ENCODE results near the gene KDM5B. TPM values are rescaled to one million over a fixed set of nuclear protein-coding genes. Genes with fewer than 3 reads are reported as not detected.
A peak's percentile ranks its signal among the peaks of the same experiment; 100 is the strongest.

Gene KDM5B
- total and polyA plus RNA-seq, 9 of the 15 experiments (the other 6 are each of a cell fraction or from before 2014, with no cell fraction given) = 15.4 to 90.6 (median 57.1) TPM

- TF ChIP-seq XRCC3 (IDR thresholded peaks at IDR 0.05) (no peak), ZNF830 (CRISPR knock-in tag; IDR thresholded peaks at IDR 0.05) (0 out of 2 replicates have a peak, but pooled peaks have one; percentile 32), ZNF384 (IDR thresholded peaks at IDR 0.05; ENCODE audit: low read depth, low read length) (no peak), LEF1 (IDR thresholded peaks at IDR 0.05) (no peak; the same call in 1 of the 2 replicates), HNRNPH1 (optimal IDR thresholded peaks at IDR 0.05; ENCODE audit: low read depth, low read length) (no peak), CHD2 (IDR thresholded peaks at IDR 0.05; ENCODE audit: low read depth, low read length) (no peak), ZBTB12 (CRISPR knock-in tag; IDR thresholded peaks at IDR 0.05) (peak; percentile 71), HMBOX1 (IDR thresholded peaks at IDR 0.05) (peak; percentile 67; the same call in 1 of the 2 replicates), STAT6 (CRISPR knock-in tag; IDR thresholded peaks at IDR 0.05) (no peak), SMARCB1 (IDR thresholded peaks at IDR 0.05; ENCODE audit: insufficient read length, low read depth) (no peak), SMAD1 (IDR thresholded peaks at IDR 0.05; ENCODE audit: low read depth, low read length, partially characterized antibody) (no peak), TBP (optimal IDR thresholded peaks at IDR 0.05; ENCODE audit: low read depth, low read length) (peak; percentile 13), ZFP1 (CRISPR knock-in tag; IDR thresholded peaks at IDR 0.05) (no peak), ZNF282 (CRISPR knock-in tag; IDR thresholded peaks at IDR 0.05) (no peak), SPI1 (IDR thresholded peaks at IDR 0.05; ENCODE audit: borderline replicate concordance, low read depth, low read length) (no peak), ZNF280A (IDR thresholded peaks at IDR 0.05; ENCODE audit: low read depth, partially characterized antibody) (no peak), FOXJ2 (tag; IDR thresholded peaks at IDR 0.05) (0 out of 2 replicates have a peak, but pooled peaks have one; percentile 51), RB1 (IDR thresholded peaks at IDR 0.05; ENCODE audit: low read depth) (no peak), CBX2 (IDR thresholded peaks at IDR 0.05; ENCODE audit: insufficient read depth, low read length, poor library complexity, severe bottlenecking) (no peak)
Measured at GRCh38 chr1:202805886-202806844, 2.1 kb downstream of the KDM5B start (continued).

All from K562 (cell line).